GM20000 (cell line): ENCODE measurements around the gene PHTF1.

Experiments
- DNase-seq: peaks from one replicate; pipeline ENCODE4 v3.0.0; 2012; ENCODE audit warnings: low spot score
- TF ChIP-seq, protein P1 (sequence below): IDR thresholded peaks from 2 replicates; pipeline ENCODE4 v1.5.1; 2012; ENCODE audit warnings: mild to moderate bottlenecking, control low read depth; ENCODE audit errors: extremely low read depth, missing control alignments

The PHTF1 gene

DNA sequence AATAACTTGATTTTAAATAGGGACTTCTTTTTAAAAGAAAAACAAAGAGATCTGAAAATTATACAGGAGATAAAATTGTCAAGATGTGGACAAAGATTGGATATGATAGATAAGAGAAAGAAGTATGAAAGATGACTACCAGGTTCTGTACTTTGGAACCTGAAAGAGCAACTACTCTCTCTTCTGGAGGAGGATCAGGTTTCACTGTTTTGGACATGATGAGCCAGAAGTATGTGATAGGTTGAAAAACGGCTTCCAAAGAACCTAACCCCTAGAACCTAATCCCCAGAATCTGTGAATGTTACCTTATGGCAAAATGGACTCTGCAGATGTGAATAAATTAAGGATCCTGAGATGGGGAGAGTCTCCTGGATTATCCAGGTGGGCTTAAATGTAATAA is 26.8 kb upstream of the PHTF1 start:
- no peak for DNase-seq
- TF ChIP-seq, protein P1, sequence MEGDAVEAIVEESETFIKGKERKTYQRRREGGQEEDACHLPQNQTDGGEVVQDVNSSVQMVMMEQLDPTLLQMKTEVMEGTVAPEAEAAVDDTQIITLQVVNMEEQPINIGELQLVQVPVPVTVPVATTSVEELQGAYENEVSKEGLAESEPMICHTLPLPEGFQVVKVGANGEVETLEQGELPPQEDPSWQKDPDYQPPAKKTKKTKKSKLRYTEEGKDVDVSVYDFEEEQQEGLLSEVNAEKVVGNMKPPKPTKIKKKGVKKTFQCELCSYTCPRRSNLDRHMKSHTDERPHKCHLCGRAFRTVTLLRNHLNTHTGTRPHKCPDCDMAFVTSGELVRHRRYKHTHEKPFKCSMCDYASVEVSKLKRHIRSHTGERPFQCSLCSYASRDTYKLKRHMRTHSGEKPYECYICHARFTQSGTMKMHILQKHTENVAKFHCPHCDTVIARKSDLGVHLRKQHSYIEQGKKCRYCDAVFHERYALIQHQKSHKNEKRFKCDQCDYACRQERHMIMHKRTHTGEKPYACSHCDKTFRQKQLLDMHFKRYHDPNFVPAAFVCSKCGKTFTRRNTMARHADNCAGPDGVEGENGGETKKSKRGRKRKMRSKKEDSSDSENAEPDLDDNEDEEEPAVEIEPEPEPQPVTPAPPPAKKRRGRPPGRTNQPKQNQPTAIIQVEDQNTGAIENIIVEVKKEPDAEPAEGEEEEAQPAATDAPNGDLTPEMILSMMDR = no peak

DNA sequence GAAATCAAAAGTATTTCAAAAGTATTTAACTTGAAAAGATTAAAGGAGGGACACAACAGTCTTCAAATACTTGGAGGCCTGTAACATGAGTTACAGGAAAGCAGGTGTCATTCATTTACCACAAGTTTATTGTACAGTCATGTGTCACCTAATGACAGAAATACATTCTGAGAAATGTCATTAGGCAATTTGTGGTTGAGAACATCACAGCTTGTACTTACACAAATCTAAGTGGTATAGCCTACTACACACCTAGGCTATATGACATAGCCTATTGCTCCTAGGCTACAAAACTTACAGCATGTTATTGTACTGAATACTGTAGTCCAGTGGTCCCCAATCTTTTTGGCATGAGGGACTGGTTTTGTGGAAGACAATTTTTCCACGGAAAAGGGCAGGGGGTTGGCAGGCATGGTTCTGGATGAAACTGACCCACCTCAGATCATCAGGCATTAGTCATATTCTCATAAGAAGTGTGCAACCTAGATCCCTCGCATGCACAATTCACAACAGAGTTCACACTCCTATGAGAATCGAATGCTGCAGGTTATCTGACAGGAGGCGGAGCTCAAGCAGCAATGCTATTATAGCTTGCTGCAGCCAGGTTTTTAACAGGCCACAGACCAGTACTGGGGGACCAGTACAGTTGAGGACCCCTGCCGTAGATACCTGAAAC is 25.0 kb upstream of the PHTF1 start:
- TF ChIP-seq, protein P1 = no peak
- peak; percentile 11 for DNase-seq

DNA sequence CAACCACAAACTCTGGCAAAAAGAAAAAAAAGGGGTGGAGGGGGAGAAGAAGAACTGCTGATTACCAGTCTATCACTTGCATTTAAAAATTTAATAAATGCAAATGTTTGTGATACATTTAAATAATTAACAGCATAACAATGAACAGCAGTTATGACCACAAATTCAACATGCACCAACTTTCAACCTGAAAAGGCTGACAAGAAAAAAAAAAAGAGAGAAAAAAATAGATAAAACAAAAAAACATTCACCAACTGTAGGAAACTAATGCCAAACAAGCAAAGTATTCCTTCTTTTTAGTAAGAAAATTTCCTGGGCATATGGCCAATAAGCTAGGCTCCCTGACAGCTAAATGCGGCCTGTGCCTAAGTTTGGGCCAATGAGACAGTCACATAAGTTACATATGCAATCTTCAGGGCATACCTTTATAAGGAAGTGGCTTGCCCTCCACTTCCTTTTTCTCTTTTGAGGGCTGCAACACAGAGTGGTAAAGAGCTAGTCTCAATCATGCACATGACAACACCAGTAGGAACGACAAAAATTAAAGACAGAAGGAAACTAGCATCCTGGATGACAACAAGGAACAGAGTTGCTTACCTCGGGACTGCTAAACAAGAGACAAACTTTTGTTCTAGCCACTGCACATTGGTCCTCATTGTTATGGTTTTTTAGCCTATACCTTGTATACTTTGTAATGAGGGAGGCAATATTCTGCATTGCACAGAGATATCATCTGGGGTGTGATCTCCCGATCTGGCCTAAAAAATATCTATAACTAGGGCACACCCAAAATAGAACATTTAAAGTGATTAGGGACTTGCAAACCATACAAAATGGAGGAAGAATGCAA is 24.2 kb upstream of the PHTF1 start:
- TF ChIP-seq, protein P1 = no peak

DNA sequence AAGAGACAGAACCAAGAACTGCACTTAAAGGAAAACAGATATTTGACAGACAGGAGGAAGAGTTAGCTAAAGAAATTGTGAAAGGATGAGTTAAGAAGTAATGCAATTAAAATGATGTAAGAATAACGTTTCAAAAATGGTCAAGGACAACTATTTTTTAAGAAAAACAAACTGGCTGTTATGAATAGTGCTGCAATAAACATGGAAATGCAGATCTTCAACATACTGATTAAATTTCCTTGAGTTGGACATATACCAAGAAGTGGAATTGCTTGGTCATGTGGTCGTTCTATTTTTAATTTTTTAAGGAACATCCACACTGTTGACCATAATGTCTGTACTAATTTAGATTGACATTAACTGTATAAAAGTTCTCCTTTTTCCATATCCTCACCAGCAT is 23.1 kb upstream of the PHTF1 start:
- DNase-seq = no peak
- TF ChIP-seq, protein P1 = no peak

More for the DNA sequence above, 24.2 kb upstream of the PHTF1 start:
- peak; percentile 18 for DNase-seq

DNA sequence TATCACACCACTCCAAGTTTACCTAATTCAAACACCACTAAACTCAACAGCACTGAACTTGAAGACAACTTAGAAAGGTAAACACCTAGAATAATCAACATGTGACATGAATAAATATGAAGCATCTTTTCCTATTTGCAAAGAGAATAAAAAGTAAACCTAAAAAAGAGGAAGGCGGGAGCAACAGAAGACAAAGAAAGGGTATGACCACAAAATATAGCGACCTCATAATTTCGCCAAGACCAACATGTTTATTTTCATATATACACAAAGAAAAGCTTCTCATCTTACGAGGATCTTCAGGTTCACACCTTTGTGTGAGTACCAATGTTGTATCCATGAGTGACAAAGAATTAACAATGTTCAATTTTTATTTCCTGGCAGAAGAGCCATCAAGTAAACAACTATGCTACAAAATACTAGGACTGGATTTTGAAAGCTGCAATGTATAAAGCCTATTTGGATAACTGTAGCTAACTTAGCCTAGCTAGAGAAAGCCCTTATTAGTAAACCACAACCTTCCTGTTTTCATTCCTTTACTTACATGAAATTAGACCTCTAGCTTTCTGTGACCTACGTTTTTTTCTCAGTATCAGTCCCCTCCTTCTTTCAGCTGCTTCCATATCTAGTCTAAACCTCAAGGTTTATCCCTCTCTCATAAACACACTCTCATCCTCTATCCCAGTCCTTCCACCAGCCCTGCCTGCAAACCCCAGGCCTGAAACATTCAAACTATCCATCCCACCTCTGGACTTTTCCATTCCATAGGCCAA is 21.3 kb upstream of the PHTF1 start:
- TF ChIP-seq, protein P1 = no peak
- DNase-seq = peak; percentile 16

DNA sequence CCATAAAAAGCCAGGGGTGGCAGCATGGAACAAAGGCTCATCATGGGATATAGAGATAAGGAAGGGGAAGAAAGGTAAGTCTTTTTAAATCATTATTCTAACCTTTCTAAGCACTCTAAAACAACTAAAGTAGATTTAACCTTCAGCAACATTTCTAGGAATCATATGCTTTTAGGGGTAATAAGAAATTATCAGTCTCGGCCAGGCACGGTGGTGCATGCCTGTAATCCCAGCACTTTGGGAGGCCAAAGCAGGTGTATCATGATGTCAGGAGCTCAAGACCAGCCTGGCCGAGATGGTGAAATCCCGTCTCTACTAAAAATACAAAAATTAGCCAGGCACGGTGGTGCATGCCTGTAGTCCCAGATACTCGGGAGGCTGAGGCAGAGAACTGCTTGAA is 20.3 kb upstream of the PHTF1 start:
- DNase-seq = no peak
- TF ChIP-seq, protein P1 = no peak
